HuH-7.5 (cell line): Measurements from ENCODE around the gene CCDC136.

Experiments used
- DNase-seq: peaks from one replicate; pipeline ENCODE4 v3.0.0; 2011; ENCODE audit warnings: low spot score

Gene CCDC136

GRCh38 chr7:128791121-128791971, at the start of gene CCDC136:
Gene CCDC136 (plus strand): TSS chr7:128791968. CDS start chr7:128792412, 444 bp downstream.
- DNase-seq = peak; percentile 83

GRCh38 chr7:128742206-128742605, 49.6 kb upstream of the CCDC136 start:
- DNase-seq = no peak

DNA sequence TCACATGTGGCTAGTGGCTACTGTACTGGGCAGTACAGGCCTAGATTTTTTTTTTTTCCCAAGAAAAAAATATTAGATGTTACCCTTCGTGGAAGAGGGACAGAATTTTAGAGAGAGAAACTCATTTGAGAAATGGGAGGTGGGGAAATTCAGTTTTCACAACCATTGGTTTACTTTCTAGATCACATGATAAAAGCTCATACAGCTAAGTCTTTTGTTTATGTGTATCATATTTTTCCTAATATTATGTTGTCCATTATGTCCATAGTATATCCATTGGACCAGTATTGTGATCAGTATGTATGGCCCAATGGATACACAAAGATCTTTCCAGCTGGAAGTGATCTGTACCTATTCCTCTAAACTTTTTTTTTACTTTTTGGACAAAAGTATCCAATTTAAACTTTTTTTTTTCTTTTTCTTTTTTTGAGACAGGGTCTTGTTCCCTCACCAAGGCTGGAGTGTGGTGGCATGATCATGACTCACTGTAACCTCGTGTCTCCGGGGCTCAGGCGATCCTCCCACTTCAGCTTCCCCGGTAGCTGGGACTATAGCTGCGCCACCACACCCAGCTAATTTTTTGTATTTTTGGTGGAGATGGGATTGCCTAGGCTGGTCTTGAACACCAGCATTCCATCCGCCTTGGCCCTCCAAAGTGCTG, 48.5 kb upstream of the CCDC136 start:
- no peak for DNase-seq

DNA sequence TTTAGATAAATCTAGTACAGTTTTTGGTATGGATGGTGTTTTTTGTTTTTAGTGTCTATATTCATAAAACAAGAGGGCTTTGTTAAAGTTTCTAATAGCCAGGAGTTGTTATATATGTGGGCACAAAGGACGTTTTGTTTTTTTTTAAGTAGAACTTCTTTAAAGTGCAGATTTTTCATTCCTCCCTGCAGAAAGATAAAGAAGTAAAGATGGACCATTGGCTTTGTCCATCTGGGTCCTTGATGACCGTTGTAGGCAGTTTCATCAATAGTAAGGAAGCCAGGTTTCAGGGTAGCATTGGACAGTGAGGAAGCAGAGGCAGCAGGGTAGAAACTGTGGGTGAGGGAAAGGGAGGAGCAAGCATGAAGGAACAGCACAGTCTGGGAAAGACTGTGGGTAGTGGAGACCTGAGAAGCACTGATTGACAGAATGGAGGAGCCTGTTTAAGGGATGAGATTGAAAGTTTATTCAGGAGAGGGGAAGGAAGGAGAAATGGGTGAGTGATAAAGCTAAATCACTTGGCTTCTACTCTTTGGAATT, 47.3 kb upstream of the CCDC136 start:
- DNase-seq = no peak

- DNase-seq = no peak
These were observed 46.1 kb upstream of the CCDC136 start for GRCh38 chr7:128745706-128746105.

DNA sequence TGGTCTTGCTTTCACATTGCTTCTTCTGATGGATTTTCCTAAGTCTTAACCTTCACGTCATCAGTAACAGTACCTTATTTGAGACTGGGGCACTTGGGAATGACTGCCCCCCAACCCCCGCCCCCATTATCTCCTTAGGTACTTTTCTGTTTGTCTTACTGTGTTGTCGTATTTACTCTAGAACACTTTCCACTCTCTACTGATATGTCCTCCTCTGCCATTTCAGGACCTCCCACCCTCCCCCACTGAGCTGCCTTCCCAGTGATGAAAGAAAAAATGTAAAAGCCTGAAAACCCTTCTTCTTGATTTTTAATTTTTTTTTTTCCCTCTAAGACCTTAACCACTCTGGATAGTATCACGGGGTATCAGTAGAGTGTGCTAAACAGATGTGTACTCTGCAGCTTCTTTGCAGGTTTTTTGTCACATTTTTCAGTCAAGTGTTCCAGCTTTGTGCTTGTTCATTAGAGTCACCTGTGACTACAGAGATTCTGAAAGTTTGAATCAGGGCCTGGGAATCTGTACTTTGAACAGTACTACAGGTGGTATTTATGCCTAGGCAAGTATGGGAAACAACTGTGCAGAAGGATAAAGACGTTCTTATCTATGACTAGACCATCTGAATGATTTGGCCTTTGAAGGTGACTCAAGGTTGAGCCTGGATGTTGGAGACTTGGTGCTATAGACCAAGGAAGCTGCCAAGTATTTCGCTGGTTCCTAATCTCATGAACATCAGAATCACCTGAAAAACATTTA, 44.3 kb upstream of the CCDC136 start:
- DNase-seq = no peak

DNA sequence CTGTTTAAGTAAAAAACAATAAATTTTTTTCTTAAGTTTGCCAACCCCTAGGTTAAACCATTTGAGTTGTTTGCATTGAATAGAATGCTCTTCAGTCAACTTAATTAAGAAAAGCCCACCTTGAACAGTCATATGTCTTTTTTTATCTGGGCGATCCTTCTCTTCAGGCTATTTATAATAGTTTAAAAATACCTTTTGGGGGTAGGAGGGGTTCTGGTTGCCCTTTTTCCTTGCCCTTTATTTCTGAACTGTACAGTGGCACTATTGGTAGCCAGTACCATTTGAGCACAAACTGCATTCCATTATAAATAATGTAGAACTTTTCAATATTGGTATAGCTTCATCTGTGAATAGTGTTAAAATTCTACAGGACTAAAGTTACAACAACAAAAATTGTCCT, 39.5 kb upstream of the CCDC136 start:
- DNase-seq = no peak

GRCh38 chr7:128755075-128755818, 36.5 kb upstream of the CCDC136 start:
- DNase-seq = no peak

GRCh38 chr7:128755819-128756476, 35.8 kb upstream of the CCDC136 start:
- no peak for DNase-seq

- no peak for DNase-seq
These were observed 34.6 kb upstream of the CCDC136 start for GRCh38 chr7:128757203-128757602.

GRCh38 chr7:128758553-128758952, 33.2 kb upstream of the CCDC136 start:
- no peak for DNase-seq

DNA sequence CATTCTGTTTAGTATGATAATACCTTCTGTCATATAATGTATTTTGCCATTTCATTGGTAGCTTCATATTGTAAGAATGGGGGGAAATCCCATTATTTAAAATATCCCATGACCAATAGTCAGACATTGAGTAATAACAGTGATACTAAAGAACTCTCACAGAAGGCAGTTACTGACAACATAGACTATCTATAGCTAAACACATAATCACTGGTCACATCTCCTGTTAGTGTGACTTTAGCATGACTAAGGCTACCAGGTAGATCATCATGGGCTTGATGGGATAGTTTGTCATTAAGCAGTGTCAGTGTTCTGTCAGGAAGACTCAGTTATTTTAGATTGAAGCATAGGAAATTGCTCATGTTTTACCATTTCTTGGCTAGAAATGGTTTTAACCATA, 32.5 kb upstream of the CCDC136 start:
- DNase-seq = no peak

- no peak for DNase-seq
These were observed 28.2 kb upstream of the CCDC136 start for GRCh38 chr7:128763541-128763940.

DNA sequence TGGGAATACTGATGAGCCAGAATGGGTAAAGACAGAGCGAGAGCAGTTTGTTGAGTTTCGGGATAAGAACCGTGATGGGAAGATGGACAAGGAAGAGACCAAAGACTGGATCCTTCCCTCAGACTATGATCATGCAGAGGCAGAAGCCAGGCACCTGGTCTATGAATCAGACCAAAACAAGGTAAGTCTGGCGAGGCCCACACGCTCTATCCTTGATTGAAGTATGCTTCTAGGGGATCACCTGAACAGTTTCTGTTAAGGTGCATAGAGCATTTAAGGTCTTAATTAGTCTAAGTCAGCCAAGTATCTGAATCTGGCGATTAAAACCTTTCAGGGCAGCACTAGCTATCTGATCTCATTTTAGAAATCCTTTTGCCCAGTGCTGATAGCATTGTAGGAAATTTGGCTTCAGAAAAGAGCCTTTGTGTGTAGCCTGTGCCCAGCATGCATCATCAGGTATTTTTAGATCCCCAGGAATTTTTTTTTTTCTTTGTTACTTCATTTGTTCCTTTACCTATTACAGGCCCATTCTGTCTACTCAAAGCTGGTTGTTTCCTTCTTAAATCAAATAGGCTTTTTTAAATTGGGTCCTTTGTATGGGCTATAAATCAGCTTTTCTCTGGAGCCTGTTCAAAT, 24.2 kb upstream of the CCDC136 start:
- no peak for DNase-seq

DNA sequence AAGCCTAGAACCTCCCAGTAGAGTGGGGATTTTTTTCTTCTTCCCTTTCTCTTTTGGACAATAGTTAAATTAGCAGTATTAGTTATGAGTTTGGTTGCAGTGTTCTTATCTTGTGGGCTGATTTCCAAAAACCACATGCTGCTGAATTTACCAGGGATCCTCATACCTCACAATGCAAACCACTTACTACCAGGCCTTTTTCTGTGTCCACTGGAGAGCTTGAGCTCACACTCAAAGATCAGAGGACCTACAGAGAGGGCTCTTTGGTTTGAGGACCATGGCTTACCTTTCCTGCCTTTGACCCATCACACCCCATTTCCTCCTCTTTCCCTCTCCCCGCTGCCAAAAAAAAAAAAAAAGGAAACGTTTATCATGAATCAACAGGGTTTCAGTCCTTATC, 21.5 kb upstream of the CCDC136 start:
- no peak for DNase-seq

- no peak for DNase-seq
These were observed 18.2 kb upstream of the CCDC136 start for GRCh38 chr7:128773604-128774003.

DNA sequence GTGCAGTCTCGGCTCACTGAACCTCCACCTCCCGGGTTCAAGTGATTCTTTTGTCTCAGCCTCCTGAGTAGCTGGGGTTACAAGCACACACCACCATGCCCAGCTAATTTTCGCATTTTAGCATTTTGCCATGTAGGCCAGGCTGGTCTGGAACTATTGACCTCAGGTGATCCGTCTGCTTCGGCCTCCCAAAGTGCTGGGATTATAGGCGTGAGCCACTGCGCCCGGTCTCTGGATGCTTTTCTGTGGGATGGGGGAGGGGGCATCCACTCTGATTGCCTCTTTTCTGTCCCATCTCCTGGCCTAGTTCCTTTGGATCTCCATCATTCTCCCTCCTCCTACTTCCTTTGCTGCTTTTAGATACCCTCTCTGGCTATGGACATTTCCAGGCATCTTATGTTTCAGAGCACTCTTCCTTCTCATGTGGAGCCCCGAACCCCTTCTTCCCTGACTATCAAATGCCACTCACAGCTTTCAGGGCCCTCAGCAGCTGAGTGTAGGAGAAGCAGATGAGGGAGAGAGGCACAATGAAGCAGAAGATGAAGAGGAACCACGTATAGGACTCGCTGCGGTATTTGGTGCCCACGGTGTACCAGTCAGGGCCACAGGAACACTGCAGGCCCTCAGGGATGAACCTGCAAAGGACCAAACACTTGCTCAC, 17.6 kb upstream of the CCDC136 start:
- DNase-seq = no peak

- no peak for DNase-seq
These were observed 16.8 kb upstream of the CCDC136 start for GRCh38 chr7:128774921-128775320.

DNA sequence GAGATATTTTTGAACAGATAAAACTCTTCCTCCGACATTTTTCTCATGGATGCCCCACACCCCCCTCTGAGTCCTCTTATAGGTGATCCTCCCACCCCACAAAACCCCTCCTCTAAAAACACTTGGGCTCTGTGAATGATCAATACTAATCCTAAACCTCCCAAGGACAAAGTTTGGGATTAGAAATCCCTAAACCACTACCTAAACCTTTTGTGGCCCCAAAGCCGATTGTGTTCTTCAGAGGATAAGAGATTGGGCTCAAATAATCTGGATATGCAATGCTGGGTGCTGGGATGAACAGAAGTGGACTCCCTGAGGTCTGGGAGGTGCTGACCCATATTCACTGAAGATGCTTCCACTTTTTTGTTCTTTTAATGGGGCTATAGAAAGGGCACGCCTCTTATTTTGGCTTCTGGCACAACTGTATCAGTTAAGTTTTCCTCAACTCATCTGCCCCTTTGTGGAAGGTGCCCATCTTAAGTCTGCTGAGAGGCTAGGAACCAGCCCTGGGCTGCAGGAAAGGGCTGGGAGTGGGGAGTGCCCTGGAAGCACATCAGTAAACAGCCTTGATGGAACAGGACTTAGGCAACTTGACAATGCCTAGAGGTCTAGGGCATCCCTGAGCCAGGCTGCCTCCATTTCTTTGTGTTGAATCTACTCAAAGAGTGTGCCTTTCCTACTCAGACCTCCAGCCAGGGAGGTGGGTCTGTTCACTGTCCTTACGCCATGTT, 15.9 kb upstream of the CCDC136 start, which contains the start of gene OPN1SW:
Gene OPN1SW (minus strand): TSS at position 51 of the 731 bp plus-strand sequence. CDS start 13 bp downstream, at position 38.
- DNase-seq = no peak
